ENCODE results near the gene ROM1.

- TF ChIP-seq, protein P1, sequence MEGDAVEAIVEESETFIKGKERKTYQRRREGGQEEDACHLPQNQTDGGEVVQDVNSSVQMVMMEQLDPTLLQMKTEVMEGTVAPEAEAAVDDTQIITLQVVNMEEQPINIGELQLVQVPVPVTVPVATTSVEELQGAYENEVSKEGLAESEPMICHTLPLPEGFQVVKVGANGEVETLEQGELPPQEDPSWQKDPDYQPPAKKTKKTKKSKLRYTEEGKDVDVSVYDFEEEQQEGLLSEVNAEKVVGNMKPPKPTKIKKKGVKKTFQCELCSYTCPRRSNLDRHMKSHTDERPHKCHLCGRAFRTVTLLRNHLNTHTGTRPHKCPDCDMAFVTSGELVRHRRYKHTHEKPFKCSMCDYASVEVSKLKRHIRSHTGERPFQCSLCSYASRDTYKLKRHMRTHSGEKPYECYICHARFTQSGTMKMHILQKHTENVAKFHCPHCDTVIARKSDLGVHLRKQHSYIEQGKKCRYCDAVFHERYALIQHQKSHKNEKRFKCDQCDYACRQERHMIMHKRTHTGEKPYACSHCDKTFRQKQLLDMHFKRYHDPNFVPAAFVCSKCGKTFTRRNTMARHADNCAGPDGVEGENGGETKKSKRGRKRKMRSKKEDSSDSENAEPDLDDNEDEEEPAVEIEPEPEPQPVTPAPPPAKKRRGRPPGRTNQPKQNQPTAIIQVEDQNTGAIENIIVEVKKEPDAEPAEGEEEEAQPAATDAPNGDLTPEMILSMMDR (IDR thresholded peaks at IDR 0.05) = no peak
- TF ChIP-seq POLR2AphosphoS5 (IDR thresholded peaks at IDR 0.05) = no peak
- TF ChIP-seq POLR2A (IDR thresholded peaks at IDR 0.05) = no peak
- no peak for TF ChIP-seq EP300 (IDR thresholded peaks at IDR 0.05)
Measured at GRCh38 chr11:62600367-62601121, 12.5 kb upstream of the ROM1 start.

Data from suprapubic skin (tissue), 4 donors.